ENCODE data around the gene KRT12. TPM values are rescaled to one million over a fixed set of nuclear protein-coding genes. Genes with fewer than 3 reads are reported as not detected.

Gene KRT12
- total RNA-seq, 1 donor from 2014 or later, result not detected

DNA sequence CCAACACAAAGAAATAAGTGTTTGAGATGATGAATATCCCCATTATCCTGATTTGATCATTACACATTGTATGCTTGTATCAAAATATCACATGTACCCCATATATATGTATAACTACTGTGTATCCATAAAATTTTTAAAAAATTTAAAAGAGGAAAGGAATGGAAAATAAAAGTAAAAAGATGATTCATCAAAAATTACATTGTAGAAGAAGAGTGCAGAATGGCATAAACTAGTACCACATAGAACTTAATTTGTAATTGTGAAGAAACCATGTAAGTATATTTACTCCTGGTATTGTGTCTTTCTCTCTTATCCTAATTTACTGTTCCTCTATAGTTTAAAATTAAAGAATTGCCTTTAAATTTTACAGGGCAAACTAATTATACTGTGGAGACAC is 33.1 kb downstream of the KRT12 start:
- no peak for TF ChIP-seq CTCF (conservative IDR thresholded peaks at IDR 0.05; ENCODE audit: low read depth, low read length)
- no peak overlapping the region for H3K4me3 ChIP-seq (ENCODE audit: low read depth, low read length)
- DNase-seq (ENCODE audit: low read depth), result no peak

DNA sequence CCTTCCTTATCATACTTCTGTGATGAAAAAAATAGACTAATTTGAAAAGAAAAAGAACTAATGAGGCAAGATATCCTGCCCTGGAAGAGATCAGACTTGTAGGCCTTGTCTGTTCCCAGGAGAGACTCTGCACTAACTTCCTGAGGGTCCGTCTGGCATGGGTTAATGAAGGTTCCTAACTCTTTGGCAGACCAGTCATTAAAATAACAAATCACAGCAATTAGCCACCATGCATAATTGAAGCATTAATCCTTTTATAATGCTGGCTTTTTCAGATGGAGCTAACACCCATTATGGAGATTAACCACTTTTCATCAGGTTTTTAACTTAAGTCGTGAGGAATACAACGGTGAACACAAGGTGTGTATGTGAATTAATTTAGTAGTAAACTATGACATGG is 34.2 kb downstream of the KRT12 start:
- H3K4me3 ChIP-seq (ENCODE audit: low read depth, low read length), result no peak overlapping the region
- TF ChIP-seq CTCF (conservative IDR thresholded peaks at IDR 0.05; ENCODE audit: low read depth, low read length), result no peak
- DNase-seq (ENCODE audit: low read depth), result no peak

DNA sequence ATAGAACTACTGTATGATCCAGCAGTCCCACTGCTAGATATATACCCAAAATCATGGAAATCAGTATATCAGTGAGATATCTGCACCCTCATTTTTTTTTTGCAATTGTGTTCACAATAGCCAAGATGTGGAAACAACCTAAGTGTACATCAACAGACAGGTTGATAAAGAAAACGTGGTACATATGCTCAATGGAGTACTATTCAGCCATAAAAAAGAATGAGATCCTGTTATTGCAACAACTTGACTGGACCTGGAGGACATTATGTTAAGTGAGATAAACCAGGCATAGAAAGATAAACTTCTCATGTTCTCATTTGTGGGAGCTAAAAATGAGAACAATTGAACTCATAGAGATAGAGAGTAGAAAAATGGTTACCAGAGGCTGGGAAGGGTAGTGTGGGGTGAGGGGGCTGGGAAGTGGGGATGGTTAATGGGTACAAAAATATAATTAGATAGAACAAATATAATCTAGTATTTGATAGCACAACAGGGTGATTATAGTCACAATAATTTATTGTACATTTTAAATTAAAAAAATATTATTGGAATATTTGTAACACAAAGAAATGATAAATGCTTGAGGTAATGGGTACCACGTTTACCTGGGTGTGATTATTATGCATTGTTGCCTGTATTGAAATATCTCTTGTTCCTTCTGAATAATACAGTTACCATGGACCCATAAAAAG is 36.8 kb downstream of the KRT12 start:
- no peak overlapping the region for H3K4me3 ChIP-seq (ENCODE audit: low read depth, low read length)
- no peak for TF ChIP-seq CTCF (conservative IDR thresholded peaks at IDR 0.05; ENCODE audit: low read depth, low read length)
- DNase-seq (ENCODE audit: low read depth), result no peak

DNA sequence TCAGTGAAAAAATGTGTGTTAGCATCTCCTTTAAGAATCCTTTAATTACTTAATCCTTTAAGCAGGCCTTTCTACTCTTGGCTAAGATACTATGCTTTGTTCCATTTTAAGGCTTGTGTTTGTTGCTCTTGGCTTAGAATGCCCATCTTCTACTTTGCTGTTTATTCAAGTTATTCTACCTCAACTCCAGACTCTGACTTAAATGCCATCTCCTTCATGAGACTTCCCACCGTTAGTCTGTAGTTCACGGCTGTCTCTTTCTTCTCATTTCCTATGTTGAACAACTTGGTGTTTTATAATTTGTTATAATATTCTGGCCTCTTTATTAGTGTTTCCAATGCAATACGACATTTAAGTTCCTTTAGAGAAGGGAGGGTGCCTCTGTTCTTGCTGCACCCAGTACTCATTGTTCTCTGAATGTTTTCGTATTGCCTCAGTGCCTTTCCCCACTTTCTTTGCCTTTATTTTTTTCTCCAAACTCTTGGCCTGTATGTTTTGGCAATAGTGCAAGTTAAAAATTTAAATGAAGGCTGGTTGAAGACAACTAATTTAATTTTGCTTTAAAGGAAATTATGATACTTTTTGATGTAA is 38.5 kb downstream of the KRT12 start:
- no peak overlapping the region for H3K4me3 ChIP-seq (ENCODE audit: low read depth, low read length)
- no peak for TF ChIP-seq CTCF (conservative IDR thresholded peaks at IDR 0.05; ENCODE audit: low read depth, low read length)
- no peak for DNase-seq (ENCODE audit: low read depth)

DNA sequence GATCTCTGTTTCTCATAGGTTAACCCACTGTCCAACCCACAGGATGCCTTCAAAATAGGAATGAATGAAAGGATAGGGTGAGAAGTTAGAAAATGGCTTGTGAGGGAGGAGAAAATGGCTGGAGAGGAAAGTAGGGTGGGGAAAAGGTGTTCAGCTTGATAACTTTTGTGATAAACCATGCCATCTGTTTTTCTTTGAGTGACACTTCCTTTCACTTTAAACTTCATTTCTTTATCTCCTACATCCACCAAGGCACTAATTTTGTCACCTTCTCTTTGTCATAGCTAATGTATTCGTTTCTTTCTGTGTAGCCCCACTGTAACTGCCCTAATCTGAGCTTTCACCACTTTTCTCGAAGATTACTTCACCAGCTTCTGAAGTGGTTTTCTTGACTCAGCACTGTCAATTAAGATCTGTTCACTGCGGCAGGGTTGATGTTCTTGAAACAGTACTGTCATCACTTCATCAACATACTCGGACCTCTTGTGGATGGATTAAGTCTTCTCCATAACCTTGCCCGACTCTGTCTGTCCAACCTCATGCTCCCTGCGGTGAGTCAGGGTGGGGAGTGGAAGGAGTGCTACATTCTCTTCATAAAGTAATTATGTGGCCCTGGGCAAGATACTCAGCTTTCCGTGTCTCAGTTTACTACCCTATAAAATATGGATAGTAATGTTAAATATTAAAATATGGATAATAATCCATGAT is 39.1 kb downstream of the KRT12 start:
- no peak overlapping the region for H3K4me3 ChIP-seq (ENCODE audit: low read depth, low read length)
- DNase-seq (ENCODE audit: low read depth), result no peak
- no peak for TF ChIP-seq CTCF (conservative IDR thresholded peaks at IDR 0.05; ENCODE audit: low read depth, low read length)

GRCh38 chr17:40825599-40825998 is 41.4 kb downstream of the KRT12 start:
- TF ChIP-seq CTCF (conservative IDR thresholded peaks at IDR 0.05; ENCODE audit: low read depth, low read length), result no peak
- no peak overlapping the region for H3K4me3 ChIP-seq (ENCODE audit: low read depth, low read length)
- no peak for DNase-seq (ENCODE audit: low read depth)
